Epithelial cell of esophagus (primary cell): Measurements from ENCODE around the gene CCDC90B.
"Not testable (repeated sequence)": the region's sequence is repeated elsewhere in the genome, so short reads cannot be mapped to it uniquely, and the experiment has no call there.

Experiments
- DNase-seq: peaks from one replicate; pipeline ENCODE4 v3.0.0; 2010; ENCODE audit warnings: low read depth
- H3K4me3 ChIP-seq: 2 replicates; pipeline ENCODE4 v1.5.1; 2011; ENCODE audit warnings: mild to moderate bottlenecking, low read length, control low read depth
- TF ChIP-seq, protein P1 (sequence below): IDR thresholded peaks from 2 replicates; pipeline ENCODE4 v1.5.1; 2011; ENCODE audit warnings: low read depth, mild to moderate bottlenecking, low read length, control low read depth, inconsistent platforms; ENCODE audit not compliant: insufficient read depth; ENCODE audit errors: missing control alignments

The CCDC90B gene

DNA sequence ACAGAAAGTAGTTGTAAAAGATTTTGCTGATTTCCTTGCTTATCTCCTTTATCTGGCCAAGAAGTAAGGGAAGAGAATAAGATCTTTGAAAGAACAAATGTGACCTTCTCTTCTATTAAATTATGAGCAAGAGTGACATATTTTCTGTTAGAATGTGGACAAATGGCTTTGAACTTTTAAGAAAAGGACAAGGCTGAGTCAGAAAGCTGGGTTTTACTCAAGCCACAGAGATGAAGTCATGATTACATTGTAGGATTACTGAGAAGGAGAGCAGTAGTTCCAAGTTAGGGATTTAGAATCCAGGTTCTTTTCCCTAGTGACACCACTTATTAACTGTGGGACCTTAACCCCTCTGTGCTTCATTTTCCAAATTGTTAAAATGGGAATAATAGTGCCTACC, 13.5 kb downstream of the CCDC90B start:
- TF ChIP-seq, protein P1, sequence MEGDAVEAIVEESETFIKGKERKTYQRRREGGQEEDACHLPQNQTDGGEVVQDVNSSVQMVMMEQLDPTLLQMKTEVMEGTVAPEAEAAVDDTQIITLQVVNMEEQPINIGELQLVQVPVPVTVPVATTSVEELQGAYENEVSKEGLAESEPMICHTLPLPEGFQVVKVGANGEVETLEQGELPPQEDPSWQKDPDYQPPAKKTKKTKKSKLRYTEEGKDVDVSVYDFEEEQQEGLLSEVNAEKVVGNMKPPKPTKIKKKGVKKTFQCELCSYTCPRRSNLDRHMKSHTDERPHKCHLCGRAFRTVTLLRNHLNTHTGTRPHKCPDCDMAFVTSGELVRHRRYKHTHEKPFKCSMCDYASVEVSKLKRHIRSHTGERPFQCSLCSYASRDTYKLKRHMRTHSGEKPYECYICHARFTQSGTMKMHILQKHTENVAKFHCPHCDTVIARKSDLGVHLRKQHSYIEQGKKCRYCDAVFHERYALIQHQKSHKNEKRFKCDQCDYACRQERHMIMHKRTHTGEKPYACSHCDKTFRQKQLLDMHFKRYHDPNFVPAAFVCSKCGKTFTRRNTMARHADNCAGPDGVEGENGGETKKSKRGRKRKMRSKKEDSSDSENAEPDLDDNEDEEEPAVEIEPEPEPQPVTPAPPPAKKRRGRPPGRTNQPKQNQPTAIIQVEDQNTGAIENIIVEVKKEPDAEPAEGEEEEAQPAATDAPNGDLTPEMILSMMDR = no peak
- H3K4me3 ChIP-seq = no peak overlapping the region
- peak; percentile 34 for DNase-seq

DNA sequence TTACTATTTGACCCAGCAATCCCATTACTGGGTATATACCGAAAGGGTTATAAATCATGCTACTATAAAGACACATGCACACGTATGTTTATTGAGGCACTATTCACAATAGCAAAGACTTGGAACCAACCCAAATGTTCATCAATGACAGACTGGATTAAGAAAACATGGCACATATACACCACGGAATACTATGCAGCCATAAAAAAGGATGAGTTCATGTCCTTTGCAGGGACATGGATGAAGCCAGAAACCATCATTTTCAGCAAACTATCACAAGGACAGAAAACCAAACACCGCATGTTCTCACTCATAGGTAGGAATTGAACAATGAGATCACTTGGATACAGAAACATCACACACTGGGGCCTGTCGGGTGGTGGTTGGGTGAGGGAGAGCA, 14.4 kb downstream of the CCDC90B start:
- not testable (repeated sequence) for H3K4me3 ChIP-seq, DNase-seq

DNA sequence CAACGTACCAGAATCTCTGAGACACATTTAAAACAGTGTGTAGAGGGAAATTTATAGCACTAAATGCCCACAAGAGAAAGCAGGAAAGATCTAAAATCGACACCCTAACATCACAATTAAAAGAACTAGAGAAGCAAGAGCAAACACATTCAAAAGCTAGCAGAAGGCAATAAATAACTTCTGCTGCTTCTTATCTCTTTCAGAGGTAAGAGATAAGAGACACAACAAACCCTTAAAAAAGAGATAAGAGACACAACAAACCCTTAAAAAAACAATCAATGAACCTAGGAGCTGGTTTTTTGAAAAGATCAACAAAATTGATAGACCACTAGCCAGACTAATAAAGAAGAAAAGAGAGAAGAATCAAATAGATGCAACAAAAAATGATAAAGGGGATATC, 17.1 kb downstream of the CCDC90B start:
- DNase-seq, H3K4me3 ChIP-seq: not testable (repeated sequence)

DNA sequence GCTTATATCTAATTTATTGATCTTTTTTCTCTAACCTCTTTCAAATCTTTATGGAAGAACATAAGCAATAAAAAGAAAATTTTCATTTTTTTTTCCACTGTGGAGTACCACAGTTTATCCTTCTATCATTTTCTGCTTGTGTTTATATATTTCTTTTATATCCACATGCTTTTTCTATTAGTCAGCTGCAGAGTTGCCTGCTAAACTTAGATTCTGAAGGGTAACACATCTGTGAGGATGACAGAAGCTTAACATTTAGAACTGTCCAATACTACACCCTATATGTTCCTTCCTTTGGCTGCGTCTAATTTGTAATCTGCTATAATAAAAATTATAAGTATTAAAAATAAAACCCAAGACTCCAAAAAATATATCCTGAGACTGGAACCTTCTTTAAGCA, 20.8 kb downstream of the CCDC90B start:
- no peak overlapping the region for H3K4me3 ChIP-seq
- no peak for DNase-seq
- TF ChIP-seq, protein P1 = no peak

DNA sequence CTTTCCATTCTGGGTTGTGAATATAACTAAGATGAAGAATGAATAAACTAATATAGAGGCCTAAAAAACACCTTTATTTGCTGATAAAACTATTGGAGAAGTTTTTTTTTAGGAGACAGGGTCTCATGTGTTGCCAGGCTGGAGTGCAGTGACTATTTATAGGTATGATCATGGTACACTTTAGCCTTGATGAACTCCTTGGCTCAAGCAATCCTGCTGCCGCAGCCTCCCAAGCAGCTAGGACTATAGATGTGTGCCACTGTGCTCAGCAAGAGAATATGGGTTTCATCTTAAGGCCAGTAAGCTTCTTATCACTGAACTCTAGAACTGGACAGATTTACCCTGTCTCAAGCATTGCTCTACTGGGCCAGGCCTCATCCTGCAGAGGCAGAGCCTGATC, 26.6 kb downstream of the CCDC90B start:
- DNase-seq = no peak
- TF ChIP-seq, protein P1 = no peak
- no peak overlapping the region for H3K4me3 ChIP-seq

DNA sequence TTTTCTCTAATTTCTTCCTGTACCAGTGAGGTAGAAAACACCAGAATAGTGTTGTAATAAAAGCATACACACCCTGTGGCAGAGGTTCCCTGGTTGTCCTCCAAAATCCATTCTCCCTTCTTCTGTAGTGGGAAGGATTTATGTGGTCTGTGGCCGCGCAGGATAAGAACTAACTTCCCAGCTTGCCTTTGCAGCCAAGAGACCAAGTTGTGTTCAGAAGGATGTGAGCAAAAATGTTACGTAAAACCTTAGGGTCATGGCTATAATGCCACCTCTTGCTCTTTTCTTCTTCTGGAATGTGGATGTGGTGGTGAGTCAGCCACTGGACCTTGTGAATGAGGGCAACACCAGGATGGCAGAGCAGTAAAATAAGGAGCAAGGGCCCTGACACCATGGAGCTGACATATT, 28.4 kb downstream of the CCDC90B start:
- peak; percentile 14 for DNase-seq
- TF ChIP-seq, protein P1 = no peak
- H3K4me3 ChIP-seq = no peak overlapping the region

DNA sequence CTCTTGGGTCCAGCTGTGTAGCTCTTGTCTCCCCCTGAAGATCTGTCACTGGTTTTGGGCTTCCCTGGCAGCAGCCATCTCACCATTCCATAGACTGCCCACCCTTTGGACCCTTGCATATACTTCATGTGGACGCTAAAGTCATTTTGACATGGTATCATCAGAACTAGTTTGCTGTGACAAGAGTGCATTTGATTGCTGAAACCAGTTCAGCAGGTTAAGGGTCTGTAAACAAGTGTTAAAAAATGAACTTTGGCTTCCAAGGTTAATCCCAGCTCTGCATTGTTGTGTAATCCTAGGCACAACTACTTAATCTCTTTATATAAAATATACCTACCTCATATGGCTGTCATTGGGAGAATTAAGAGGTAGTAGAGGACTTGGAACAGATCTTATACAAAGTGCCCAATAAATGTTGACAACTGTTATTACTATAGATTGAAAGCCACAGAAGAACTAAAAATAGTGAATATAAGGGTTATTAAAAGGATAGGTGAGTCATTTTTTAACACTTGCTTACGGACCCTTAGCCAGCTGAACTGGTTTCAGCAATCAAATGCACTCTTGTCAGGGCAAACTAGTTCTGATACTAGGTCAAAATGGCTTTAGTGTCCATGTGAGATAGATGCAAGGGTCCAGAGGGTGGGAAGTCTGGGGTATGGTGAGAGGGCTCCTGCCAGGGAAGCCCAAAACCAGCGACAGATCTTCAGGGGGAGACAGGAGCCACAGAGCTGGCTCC, 29.4 kb downstream of the CCDC90B start:
- peak; percentile 3 for DNase-seq
- H3K4me3 ChIP-seq = no peak overlapping the region
- TF ChIP-seq, protein P1 = no peak

DNA sequence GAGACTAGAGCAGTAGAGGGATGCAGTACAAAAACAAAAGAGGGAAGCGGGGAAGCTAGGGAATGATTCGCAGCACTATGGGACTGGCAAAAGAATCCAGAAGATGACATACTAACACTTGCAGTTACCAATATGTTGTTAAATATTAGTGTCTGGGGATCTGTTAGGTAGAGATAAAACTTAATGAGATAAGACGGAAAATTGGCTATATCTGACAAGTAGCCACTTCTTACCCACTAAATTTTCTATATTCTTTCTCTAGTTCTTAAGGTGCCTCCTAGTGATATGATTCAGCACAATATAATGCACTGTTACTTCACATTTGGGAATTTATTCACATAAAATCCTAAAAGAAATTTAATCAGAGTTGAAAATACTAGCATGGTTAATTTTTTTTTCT, 30.8 kb downstream of the CCDC90B start:
- TF ChIP-seq, protein P1 = no peak
- DNase-seq = no peak
- H3K4me3 ChIP-seq = no peak overlapping the region
